ENCODE results near the gene SLC9C2.
"Not testable (repeated sequence)": the region's sequence is repeated elsewhere in the genome, so short reads cannot be mapped to it uniquely, and the experiment has no call there.

The SLC9C2 gene

GRCh38 chr1:173572201-173572873, 30.5 kb downstream of the SLC9C2 start:
- H3K4me3 ChIP-seq (ENCODE audit: low read depth, low read length): no peak overlapping the region
- no peak for TF ChIP-seq CTCF (IDR thresholded peaks at IDR 0.05; ENCODE audit: borderline replicate concordance, insufficient read depth, low read depth, low read length)

GRCh38 chr1:173570370-173571007, 32.4 kb downstream of the SLC9C2 start:
- TF ChIP-seq CTCF (IDR thresholded peaks at IDR 0.05; ENCODE audit: borderline replicate concordance, insufficient read depth, low read depth, low read length): no peak
- no peak overlapping the region for H3K4me3 ChIP-seq (ENCODE audit: low read depth, low read length)

DNA sequence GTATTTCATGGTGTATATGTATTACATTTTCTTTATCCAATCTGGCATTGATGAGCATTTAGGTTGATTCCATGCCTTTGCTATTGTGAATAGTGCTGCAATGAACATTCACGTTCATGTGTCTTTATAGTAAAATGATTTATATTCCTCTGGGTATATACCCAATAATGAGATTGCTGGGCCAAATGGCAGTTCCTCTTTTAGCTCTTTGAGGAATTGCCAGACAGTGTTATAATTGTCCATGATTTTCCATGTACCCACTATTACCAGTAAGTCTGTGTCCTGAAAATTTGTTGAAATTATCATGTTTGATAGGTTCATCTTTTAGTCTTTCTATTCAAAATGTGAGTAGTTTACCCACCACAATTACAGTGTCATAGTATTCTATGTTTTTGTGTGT, 34.4 kb downstream of the SLC9C2 start:
- TF ChIP-seq CTCF (IDR thresholded peaks at IDR 0.05; ENCODE audit: borderline replicate concordance, insufficient read depth, low read depth, low read length): no peak
- no peak overlapping the region for H3K4me3 ChIP-seq (ENCODE audit: low read depth, low read length)

- not testable (repeated sequence) for H3K4me3 ChIP-seq (ENCODE audit: low read depth, low read length)
Observed at GRCh38 chr1:173563846-173564245, 39.0 kb downstream of the SLC9C2 start.

DNA sequence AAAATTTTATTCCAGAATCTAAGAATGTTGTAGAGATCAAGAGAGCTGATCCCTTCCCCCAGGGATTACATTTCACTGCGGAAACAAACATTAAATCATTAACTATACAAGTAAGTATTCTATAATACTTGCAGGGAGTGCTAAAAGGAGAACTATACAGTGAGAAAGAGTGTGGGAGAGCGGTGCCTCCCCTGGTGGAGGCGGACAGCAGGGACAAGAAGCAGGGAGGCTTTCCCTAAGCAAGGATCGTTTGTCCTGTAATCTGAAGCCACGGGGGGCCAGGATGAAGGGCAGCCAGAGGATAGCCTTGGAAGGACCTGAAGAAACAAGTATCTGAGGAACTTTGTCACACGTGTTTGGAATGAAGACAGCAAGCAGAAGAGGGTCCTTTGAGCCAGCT, 40.1 kb downstream of the SLC9C2 start:
- TF ChIP-seq CTCF (IDR thresholded peaks at IDR 0.05; ENCODE audit: borderline replicate concordance, insufficient read depth, low read depth, low read length): no peak
- no peak overlapping the region for H3K4me3 ChIP-seq (ENCODE audit: low read depth, low read length)

DNA sequence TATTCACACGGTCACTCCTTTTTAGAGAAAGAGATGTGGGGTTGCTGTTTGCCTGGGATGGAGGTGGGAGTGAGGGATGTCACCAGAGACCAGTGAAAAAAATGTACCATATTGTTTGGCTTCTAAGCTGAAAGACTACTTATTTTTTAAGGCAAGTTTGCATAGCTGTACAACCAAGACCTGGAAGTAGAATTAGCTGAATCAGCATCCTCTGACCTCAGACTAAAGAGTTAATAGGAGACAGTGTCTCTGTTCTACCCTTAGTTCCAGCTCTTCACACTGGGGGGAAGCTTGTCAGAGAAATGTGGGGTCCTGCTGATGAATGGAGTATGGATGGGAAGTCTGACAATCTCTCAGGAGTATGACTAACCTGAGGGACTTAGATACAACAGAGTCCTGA, 41.6 kb downstream of the SLC9C2 start:
- no peak overlapping the region for H3K4me3 ChIP-seq (ENCODE audit: low read depth, low read length)
- TF ChIP-seq CTCF (IDR thresholded peaks at IDR 0.05; ENCODE audit: borderline replicate concordance, insufficient read depth, low read depth, low read length): no peak

DNA sequence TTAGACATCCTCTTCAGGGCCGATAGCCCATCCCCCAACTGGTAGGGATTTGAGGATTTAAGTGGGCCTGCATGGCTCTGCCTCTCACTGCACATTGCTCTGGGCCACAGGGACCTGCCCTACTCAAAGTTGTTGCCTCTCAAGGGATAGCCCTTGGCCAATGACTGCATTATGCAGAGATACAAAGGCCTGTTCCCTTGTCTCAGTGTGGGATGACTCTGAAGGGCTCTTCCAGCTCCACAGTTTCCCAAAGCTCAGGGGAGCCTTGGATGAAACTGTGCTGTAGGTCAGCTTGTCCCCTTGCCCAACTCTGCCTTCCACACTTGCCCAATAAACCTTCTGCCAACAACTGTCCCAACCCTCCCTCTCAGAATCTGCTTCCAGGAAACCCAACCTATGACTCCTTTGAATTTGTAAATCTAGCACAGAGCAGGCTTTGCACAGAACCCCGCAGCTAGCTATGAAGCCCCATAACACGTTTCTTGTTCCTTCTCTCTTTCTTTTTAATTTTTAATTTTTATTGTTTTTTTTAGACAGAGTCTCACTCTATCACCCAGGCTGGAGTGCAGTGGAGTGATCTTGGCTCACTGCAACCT, 42.5 kb downstream of the SLC9C2 start:
- TF ChIP-seq CTCF (IDR thresholded peaks at IDR 0.05; ENCODE audit: borderline replicate concordance, insufficient read depth, low read depth, low read length): no peak
- H3K4me3 ChIP-seq (ENCODE audit: low read depth, low read length): no peak overlapping the region

Measured in GM12875 (cell line).